Activated gamma-delta T cell (primary cell): ENCODE data around the gene UNCX.

Source experiments
- DNase-seq: peaks from one replicate; lab custom pipeline; 2025; lab: John Stamatoyannopoulos, UW

The UNCX gene

DNA sequence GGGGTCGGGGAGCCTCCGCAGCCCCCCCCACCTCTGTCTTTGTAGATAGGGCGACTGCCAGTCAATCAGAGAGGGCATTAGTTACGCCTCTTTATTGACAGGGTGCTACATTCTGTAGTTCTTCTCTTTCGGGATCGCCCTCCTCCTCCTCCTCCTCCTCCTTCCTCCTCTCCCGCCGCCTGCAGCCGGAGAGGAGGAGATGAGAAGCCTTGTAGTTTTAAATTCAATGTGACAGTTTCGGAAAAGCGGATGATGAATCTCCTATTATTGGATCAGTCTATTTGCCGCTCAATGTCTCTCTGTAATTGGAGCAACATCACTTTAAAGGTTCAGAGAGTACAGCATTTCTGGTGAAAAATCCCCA lies 587 bp upstream of the UNCX start:
- no peak for DNase-seq

DNA sequence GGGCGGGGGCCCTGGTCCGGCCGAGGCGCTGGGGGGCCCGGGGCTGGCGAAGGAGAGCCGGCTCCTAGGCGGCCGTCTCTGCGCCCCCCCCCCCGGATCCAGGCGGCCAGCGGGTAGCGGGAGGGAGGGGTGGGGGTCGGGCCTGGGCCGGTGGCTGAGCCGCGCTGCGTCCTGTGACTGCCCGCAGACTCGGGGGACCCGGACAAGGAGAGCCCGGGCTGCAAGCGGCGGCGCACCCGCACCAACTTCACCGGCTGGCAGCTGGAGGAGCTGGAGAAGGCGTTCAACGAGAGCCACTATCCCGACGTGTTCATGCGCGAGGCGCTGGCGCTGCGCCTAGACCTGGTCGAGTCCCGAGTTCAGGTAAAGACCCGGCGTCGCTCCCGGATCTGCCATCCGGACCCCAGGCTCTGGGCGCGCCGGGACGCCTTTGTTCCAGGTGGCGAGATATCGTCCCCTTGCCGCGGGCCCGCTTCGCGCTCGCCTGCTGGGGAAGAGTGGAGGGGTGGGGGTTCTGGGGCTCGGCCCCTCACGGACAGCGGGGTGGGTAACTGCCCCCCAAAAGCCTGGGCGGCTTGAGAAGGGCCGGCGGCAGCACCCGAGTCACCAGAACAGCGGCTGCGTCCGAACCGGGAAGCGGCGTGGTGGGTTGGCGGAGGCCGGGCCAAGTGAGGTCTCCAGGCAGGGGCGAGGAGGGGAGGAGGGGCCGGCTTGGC lies 819 bp downstream of the UNCX start:
- DNase-seq: no peak

- DNase-seq: no peak
Observed at GRCh38 chr7:1234049-1234880, 1.6 kb downstream of the UNCX start.

DNA sequence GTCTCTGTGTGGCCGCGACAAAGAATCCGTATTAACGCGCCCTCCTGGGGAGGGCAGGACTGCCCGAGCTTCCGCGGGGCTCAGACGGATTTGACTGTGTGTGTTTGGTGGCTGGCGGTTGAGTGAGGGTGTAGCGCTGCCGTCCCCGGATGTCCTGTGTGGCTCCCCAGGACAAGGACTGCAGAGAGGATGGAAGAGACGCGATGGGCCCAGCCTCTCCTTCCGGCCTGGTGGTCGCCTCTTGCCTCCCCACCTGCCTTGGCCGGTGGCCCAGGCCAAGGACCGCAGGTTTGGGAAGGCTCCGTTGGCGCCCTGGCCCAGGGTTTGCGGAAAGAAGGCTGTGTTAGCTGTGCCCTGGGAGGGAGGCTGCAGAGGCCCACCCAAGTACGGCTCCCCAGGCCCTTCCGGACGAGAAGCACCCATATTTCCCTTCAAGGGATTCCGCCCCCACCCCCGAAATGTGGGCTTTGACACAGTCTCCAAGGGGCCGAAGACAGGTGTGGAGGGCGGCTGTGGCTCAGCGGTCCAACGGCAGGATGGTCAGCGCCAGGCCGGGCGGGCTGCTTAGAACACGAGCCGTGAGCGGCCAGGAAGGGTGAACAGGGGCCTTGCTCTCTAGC lies 2.3 kb downstream of the UNCX start:
- no peak for DNase-seq

DNA sequence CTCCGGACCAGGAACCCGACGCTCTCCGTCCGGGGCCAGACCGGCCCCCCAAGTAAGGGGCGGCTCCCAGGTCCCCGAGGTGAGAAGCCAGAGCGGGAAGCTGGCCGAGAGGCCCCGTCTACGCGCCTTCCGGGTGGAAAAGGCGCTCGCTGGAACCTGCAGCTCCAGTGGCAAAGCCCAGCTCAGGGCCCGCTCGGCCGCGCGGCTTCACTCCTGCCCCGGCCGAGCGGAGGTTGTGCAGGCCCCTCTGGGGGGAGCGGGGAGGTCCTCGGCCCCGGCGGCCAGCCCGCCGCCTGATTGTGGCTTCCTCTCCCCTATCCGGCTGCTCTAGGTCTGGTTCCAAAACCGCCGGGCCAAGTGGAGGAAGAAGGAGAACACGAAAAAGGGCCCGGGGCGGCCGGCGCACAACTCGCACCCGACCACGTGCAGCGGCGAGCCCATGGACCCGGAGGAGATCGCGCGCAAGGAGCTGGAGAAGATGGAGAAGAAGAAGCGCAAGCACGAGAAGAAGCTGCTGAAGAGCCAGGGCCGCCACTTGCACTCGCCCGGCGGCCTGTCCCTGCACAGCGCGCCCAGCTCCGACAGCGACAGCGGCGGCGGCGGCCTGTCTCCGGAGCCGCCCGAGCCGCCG lies 2.9 kb downstream of the UNCX start:
- no peak for DNase-seq

DNA sequence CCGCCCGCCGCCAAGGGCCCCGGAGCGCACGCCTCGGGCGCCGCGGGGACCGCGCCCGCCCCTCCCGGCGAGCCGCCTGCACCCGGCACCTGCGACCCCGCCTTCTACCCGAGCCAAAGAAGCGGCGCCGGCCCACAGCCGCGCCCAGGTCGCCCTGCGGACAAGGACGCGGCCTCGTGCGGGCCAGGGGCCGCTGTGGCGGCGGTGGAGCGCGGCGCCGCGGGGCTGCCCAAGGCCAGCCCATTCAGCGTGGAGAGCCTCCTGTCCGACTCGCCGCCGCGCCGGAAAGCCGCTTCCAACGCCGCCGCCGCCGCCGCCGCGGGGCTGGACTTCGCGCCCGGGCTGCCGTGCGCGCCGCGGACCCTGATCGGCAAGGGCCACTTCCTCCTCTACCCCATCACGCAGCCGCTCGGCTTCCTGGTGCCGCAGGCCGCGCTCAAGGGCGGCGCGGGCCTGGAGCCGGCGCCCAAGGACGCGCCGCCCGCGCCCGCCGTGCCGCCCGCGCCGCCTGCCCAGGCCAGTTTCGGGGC lies 3.5 kb downstream of the UNCX start:
- no peak for DNase-seq

GRCh38 chr7:1236831-1237701 lies 4.4 kb downstream of the UNCX start:
- no peak for DNase-seq

- DNase-seq: no peak
Observed at GRCh38 chr7:1237704-1238255, 5.1 kb downstream of the UNCX start.

DNA sequence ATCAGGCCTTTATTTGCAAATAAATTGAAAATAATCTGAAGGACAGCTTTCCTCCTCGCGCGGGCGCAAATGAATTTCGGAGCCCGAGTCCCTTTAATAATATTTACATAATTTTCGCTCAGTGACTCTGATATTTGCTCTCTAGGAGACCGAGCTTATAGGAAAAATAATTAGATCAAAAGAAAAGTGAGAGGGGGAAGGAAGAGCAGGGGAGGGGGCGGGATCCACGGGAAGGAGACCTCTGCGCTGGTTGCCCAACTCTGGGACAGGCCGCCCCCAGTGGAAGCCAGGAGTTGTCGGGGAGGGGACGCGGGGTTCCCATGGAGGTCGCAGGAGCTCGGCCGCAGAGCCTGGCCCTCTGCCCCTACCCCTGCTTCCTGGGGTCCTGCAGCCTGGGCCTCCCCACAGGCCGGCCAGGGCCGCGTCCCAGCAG lies 5.8 kb downstream of the UNCX start:
- DNase-seq: no peak

GRCh38 chr7:1238931-1239802 lies 6.5 kb downstream of the UNCX start:
- no peak for DNase-seq

DNA sequence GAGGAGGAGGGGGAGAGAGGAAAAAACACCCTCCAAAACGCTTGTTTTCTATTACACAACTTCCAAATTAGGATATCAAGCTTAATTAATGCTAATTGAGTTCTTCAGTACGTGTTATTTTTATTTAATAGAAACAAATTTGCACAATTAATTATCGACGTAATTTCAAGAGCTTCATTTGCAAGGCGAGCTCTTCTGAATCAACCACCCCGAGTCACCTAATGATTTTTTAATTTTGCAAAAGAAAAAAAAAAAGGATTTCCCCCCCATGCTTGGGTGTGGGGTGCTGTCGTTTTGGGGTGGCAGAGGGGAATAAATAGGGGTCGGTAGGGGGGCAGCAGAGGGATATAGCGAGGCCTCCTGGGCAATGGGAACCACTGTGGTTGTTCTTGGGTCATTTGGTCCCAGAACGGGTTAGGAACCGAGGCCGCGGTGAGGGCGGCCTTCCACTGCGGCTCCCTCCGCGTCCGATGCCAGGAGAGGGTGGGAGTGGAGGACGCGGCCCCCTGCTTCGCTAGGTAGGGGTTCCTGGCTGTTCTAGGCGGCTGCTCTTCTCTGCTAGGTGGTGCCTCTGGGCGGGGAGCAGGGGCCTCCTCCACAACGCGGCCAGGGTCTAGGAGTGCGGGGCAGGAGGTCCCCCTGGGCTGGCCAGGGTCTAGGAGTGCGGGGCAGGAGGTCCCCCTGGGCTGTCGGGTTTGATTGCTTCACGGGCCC lies 7.3 kb downstream of the UNCX start:
- no peak for DNase-seq

- DNase-seq: no peak
Observed at GRCh38 chr7:1240517-1241257, 8.0 kb downstream of the UNCX start.

- DNase-seq: no peak
Observed at GRCh38 chr7:1241258-1241602, 8.6 kb downstream of the UNCX start.

DNA sequence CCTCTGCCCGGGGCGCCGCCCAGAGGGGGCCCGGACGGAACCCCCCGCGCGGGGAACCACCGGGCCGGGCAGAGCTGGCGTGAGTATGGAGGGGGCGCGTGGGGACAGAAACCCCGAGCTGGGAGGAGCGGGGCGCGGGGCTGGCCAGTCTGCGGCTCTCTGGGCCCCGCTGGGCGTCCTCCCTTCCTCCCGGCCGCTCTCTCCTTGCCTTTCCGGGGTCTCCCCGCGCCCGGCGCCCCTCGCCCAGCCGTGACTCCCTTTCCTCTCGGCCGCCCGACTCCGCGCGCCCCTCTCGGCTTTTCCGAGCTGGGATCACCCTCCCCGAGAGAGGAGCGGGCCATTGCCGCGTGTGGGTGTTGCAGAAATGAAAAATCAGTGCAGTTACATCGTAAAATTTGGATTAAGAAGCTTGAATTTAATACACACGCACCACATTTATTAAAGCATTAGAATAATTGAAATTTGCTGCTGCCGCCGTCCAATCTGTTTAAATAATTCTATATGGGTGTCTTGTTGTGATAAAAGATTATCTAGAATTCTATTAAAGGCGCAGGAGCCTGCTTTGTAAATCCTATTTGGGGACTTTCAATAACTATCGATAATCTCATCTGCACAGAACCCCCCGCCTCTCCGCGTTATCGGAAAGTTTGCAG lies 9.1 kb downstream of the UNCX start:
- no peak for DNase-seq

DNA sequence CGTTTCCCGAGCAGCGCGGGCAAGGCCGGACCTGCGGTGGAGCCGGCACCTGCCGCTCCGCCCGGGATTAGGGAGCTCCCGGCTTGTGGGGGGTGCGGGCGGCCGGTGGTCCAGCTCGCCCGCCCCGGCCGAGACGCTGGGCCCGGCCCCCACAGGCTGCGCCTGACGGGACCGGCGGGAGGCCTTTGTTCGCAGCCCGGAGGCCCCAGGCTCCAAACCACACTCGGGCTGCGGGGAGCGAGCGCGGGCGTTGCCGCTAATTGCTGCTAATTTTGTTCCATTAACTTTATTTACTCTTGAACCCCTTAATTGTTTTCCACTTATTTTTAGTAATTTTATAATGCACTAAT lies 9.6 kb downstream of the UNCX start:
- DNase-seq: no peak

GRCh38 chr7:1242606-1243289 lies 10.1 kb downstream of the UNCX start:
- no peak for DNase-seq

GRCh38 chr7:1243290-1243963 lies 10.8 kb downstream of the UNCX start:
- DNase-seq: no peak
